HS-27A (cell line): ENCODE measurements around the gene RAI14.

ENCODE experiments used
- DNase-seq: peaks from one replicate; pipeline ENCODE4 v3.0.0-alpha.2; 2012; ENCODE audit warnings: low read depth, missing footprints

The RAI14 gene

DNA sequence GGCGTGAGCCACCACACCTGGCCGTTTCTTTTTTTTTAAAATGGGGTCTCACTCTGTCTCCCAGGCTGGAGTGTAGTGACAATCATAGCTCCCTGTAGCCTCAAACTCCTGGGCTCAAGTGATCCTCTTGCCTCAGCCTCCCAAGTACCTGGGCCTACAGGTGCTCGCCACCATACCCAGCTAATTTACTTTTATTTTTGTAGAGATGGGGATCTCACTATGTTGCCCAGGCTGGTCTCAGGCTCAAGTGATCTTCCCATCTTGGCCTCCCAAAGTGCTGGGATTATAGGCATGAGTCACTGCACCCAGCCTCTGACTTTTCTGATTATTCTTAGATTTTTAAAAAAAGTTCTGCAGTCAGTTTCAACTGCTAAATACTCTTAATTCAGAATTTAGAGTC lies 21.3 kb downstream of the RAI14 start:
- no peak for DNase-seq

DNA sequence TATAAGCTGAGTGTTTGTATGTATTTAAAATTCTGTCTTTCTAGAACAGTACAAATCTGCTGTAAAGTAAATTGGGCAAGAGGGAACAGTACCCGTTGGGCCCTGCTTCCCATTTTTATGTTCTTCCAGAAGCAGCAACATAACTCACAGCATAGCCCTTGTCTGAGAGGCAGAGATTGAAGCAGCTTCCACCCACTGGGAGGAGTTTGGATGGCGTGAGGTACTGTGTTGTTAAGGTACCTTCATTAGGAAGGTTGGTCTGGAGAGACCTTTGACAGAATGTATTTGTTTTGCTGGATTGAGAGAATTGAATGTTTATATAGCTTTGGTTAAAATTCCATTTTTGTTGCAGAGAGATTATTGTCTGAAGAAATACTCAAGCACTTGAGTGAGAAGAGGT lies 24.8 kb downstream of the RAI14 start:
- no peak for DNase-seq

DNA sequence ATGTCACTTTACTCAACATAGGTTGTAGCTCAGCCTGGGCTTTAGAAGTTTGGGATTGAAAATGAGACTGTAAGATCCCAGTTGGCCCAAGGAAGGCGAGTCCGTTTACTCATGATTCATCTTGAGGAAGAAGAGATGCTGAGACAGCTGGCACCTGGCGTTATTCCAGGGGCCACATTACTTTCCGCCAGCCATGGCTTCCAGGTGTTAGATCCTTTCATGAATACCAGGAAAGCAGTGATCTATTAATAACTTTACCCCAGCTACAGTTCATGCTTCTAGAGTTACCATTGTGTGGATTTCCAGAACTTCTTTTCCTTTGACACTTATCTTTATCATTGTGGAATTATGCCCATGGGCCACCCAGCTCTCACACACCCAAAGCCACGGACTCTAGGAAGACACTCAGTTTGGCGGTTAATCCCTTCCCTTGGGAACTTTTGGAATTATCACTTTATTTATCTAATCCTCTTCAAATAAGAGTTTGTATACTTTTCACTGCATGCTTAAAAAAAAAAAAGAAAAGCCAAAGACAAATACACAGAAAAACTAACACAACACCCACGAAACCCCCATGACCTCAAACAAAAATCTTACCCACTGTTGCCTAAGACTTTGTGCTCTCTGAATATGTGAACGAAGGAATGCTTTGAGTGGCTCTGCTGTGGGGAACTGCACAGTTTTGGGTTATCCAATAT lies 26.9 kb downstream of the RAI14 start:
- no peak for DNase-seq

DNA sequence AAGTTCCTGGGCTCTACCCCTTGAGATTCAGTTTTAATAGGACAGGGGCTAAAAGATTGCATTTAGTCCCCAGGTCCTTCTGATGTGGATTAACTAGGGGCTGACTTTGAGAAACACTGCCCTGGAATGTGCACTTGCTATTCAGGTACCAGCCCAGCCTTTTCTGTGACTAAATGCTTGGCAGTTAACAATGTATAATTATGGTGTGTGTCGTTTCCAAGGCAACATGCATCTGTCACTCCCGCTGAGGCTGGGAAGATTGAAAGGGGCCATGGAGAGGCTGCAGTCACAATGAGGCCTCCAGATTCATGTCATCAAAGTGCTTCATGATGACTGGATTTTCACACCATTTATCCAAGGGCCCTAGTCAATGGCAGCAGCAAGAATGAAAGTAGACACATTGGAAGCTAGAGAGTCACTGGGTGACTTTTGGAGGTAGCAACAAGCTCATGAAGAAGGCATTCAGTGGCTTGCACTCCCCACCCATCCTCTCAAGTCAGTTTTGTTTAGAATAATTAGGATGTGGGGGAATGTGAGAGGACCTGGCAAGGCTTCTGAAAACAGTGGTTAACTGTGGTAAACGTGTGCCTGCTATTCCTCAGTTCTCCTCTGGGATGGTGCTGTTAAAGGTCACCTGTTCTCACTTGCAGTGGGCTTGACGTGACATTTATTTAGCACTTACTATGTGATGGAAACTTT lies 28.3 kb downstream of the RAI14 start:
- DNase-seq: no peak

DNA sequence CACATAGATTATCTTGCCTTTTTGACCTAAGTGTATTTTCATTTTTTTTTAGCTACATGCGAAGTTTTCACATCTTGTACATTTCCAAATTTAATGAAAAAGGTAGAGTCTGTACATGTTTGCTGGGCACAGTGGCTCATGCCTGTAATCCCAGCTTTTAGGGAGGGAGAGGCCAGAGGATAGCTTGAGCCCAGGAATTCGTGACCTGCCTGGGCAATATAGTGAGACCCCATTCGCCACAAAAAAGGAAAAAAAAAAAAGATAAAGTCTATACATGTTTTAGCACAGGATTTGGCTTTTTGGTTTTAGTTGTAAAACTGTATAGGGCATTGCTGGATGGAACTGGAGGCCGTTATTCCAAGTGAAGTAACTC lies 28.8 kb downstream of the RAI14 start:
- no peak for DNase-seq

DNA sequence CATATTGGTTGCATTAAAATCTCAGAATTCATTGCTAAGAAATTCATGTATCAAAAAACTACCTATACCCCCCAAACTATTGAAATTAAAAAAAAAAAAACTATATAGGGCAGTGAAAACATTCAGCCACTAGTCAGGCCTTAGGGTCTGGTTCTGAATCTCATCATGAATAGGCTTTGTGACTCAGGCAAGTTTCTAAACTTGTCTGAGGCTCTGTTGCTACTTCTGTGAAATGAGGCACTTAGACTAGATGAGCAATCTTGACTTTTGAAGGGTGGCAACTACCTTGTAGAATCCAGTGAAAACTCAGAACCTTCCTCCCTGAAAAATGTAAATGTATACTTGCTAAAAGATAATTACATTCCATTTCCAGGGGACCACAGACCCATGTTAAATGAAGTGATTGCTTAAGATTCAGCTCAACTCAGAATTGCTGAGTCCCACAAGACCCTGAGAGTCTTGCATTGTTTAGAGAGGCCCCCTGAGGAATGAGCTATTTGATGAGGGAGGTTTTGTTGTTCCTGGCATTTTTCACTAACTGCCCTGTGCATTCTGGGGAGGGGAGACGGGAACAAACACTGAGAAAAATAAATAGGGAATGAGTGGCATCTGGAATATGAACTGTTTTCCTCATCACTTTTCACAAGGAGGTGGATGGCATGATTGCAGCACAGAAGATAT lies 29.5 kb downstream of the RAI14 start:
- DNase-seq: no peak

DNA sequence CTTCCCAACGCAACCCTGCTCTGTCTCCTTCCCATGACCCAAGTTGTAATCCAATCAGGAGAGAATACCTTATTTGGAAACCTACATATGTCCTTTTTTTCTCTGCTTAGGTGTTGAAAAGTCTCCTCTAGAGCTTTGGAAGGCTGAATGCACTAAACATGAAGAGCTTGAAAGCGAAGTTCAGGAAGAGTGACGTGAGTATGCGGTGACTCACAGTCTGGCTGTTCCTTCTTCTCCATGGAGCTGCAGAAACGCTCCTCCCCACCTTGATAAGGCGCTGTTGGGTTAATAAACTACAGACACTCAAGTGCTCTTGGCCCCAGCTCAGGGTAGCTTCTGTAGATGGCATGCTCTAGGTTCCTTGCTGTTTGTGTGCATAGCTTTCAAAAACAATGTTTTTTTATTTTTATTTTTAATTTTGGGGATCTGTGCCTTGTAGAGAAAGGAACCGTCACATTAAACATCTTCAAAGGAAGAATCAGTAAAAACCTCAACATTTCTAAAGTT lies 30.7 kb downstream of the RAI14 start:
- DNase-seq: peak; percentile 89

DNA sequence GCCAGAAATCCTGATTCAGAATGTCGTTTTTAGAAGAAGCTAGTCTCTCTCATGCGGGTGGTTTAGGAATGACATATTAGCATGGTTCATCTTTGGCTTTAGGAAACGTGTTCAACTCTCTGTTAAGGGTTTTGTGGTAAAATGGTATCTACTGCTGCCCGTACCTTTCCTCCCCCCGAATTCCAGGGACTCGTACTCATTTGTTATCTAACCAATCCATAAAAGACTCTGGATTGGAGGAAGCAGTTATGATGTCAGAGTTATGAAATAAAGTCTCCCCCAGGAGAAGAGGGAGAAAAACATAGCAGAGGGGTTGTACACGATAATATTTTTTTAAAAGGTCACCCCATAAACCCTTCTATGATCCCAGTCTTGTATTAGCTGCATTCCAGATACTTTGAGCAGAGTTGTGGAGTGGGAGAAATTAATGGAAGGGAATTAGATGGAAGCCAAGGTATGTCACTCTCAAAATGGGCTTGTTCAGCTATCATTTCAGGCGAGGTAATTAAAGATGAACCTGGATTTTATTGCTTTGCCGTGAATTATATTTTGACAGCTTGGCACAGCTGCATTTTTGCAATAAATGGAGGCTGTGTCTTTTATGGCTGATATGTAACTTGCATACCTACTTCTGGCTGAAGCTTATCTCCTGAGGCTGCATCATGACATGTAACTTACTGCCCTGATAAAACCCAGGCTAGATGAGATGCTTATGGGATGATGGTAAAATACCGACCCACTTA lies 31.3 kb downstream of the RAI14 start:
- no peak for DNase-seq

DNA sequence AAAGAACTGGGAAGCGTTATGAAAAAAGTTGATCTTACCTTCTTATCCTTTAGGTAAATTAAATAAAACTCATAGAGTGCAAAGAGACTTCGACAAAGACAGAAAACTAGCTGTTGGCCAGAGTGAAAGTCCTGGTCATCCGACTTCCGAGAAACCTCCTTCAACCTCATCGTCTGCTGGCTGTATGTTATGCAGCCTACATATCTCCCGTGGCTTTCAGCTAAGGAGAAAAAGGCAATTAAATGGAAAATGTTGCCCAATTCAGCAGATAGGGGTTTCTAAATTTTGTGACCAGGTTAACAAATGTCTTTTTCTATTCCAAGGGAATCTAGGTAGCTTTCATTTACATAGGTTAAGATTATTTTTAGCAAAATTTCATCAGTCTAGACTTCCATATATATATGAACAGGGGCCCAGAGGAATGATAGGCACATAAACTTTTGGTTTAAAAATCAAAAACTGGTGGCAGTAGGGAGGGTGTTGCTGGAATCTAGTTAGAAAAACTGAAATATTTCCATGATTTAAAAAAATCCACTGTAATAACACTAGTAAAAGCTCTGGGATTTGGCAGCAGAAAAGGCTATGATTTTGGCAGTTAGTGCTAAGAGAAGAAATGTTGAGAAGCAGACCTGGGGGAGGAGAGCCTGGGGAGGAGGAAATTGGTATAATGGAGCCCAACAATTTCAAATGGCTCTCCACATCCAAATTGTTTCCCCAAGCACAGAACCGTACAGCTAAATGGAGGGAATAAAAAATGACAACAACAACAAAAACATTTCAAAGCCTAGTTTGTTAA lies 32.1 kb downstream of the RAI14 start:
- DNase-seq: no peak

DNA sequence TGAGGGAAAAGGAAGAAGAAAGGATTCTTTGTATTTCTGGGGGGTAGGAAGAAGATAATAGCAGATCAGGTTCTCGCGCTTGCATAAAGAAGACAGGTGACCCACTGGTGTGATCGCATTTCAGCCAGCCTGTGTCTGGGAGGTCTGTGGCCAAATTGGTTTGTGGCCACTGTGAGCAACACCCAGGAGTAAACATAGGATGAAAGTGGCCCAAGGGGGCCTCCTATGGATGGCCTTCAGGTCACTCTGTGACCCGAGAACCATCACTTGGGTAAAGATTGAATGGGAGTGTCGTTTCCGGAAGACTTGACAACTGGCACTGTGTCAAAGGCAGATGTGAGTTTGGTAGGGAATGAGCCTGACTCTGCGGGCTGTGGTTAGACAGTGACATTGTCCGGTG lies 34.2 kb downstream of the RAI14 start:
- no peak for DNase-seq

DNA sequence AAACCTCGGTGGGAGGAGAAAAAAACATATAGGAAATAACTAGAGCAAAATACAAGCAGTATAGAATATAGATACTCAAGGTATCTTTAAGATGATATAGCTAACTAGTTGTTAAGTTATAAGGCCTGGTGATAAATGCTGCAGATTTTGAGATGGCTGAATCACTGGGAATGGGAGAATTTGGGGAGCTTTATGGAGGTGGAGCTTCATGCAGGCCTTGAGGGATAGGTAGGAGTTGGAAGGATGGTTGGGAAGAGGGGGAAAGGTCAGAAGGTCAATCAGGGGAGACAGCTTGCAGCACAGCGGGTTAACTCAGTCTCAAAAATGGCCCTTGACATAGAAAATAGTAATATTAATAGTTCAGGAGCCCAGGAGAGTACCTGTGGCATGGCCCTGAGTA lies 34.8 kb downstream of the RAI14 start:
- DNase-seq: no peak

DNA sequence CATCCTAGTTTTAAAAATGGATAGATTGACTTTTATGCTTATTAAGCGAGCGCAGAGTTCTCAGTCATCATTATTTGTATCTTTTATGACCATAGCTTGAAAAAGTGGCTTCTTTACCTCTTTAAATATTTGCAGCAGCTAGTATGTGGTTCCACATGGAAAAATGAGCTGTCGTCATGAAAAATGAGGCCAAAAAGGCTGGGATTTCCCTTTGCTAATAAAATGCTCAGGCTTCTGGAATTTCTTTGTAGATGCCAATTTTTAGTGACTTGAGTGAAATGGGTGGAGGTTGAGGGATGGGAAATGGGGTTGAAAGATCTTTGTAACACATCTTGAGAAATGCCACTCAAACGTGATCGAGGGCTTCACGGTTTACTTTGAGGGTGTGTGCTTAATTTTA lies 35.2 kb downstream of the RAI14 start:
- DNase-seq: no peak

DNA sequence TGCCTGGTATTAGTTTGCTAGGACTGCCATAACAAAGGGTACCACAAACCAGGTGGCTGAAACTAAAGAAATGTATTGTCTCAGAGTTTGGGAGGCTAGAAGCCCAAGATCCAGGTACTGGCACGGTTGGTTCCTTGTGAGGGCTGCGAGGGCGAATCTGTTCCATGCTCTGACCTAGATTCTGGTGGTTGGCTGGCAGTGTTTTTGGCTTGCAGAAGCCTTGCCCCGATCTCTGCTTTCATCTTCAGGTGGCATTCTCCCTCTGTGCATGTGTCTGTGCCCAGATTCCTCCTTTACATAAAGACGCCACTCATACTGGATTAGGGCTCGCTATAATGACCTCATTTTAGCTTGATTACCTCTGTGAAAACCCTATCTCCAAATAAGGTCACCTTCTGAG lies 36.7 kb downstream of the RAI14 start:
- no peak for DNase-seq

DNA sequence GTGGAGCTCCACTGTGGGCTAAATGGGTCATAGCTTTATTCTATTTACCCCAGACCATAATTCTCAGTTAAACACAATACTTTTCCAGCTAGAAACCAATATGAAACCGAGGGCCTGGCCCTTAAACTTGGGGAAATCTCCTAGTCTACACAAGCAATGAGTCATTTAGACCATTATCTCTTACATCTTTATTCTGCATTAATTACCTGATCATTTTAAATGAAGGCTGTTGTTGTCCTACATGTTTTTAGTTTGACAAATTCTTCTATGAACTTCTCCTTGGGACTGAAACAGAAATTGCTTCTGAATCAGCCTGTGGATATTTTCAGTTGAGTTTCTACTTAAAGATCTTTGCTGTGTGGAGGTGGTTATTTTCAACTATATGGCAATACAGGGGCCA lies 37.9 kb downstream of the RAI14 start:
- no peak for DNase-seq

DNA sequence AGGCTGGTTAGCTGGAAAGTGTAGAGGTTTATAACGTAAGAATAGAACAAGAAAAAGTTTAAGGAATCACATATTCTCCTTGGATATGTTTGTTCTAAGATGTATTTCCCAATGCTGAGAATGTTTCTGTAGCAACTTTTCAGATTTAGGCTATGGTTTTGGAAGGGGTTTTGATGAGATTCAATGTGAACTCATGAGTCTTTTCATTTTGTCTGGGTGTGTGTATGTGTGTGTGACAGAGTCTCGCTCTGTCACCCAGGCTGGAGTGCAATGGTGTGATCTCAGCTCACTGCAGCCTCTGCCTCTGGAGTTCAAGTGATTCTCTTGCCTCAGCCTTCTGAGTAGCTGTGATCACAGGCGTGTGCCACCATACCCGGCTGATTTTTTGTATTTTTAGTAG lies 38.6 kb downstream of the RAI14 start:
- DNase-seq: no peak

DNA sequence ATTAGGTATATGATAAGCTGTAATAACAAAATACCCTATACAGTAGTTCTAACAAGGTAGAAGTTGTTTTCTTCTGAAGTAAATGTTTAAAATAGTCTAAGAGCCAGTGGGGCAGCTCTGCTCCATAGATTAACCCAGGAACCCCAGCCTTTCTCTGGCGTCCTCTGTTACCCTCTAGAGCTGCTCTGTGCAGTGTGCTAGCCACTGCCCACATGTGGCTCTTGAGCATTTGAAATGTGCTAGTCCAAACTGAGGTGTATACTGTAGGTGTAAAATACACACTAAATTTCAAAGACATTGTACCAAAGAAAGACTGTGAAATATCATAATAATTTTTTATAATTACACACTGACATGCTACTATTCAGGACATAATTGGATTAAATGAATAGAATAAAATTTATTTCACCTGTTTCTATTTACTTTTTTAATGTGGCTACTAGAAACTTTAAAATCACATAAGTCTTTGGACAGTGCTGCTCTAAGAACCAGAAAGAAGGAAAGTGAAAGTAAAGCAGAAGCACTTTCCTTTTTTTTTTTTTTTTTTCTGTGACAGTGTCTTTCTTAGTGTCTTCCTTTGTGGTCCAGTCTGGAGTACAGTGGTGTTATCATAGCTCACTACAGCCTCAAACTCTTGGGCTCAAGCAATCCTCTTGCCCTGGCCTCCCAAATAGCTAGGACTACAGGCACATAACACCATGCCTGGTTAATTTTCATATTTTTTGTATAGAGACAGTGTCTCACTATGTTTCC lies 39.3 kb downstream of the RAI14 start:
- DNase-seq: no peak

DNA sequence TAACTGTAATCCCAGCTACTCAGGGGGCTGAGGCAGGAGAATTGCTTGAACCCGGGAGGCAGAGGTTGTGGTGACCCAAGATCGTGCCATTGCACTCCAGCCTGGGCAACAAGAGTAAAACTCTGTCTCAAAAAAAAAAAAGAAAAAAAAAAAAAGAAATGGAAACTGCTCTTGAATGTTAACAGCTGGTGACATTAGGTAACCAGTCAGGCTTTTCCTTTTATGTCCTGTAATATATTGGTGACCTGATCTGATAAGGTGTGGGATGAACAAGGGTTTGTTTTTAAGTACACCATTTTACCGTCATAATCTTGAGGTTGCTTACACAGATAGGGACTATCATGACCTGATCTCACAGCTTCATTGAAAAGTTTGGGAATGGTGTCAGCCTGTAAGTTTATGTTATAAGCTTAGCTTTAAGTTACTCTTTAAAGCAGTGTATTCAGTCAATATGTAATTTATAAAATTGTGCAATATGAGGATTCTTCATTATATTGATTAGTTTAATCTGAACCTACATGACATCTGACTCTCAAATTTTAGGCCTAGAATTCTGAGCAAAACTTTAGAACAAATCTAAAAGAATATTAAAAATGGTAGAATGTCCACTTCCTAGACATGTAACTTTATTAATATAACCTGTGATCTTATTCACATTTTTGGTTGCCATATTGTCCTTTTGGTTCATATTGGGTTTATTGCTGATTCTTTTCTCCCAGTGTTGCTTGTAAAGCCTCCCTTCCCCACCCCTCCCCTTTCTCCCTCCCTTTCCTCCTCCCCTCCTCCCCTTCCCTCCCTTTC lies 41.4 kb downstream of the RAI14 start:
- DNase-seq: no peak

DNA sequence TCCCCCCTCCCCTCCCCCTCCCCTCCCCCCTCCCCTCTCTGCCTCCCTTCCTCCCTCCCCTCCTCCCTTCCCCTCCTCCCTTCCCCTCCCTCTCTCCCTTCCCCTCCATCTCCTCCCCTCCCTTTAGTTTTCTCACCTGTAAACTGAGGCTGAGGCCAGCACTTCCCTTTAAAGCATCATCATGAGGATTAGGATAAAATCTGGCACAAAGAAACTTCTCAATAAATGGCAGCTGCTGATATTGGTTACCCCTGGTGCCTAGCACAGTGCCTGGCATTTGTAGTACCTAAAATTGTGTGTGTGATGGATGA lies 41.9 kb downstream of the RAI14 start:
- DNase-seq: no peak

DNA sequence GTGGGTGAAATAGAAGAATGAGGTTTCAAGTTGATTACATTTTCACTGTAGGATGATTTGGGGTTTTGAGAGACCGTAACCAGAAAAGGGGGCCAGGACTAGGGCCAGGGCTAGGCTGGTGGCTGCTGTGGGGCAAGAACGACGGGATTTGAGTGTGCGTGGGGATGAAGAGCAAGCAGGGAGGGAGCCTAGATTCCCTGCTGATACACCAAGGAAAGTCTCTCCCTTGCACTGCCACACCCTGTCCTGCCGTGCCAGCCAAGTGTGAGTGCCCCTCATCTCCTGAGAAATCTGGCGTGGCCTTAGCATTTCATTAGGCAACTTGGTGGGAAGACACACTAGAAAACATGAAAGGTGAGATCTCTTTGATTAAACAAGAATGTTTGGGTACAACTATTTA lies 42.6 kb downstream of the RAI14 start:
- no peak for DNase-seq
